CD14-positive monocyte (primary cell): Measurements from ENCODE around the gene PAGE2. TPM values are rescaled to one million over a fixed set of nuclear protein-coding genes. Genes with fewer than 3 reads are reported as not detected.

ENCODE experiments used
- DNase-seq, 3 donors: peaks; one replicate each; pipeline ENCODE4 v3.0.0-alpha.2; 2011 to 2022
- H2AFZ ChIP-seq: 2 replicates; pipeline ENCODE4 v1.6.0; 2012; ENCODE audit warnings: mild to moderate bottlenecking, low read depth, low read length, inconsistent platforms; ENCODE audit not compliant: insufficient read depth, poor library complexity, severe bottlenecking
- H3K27ac ChIP-seq, 2 donors: 1 replicate in 1 of 2; 2 replicates in 1 of 2; pipeline ENCODE4 v1.5.1; 2012 to 2013; ENCODE audit warnings: low read length in 2 of 2, control low read depth in 1 of 2, inconsistent platforms in 1 of 2, low read depth in 1 of 2, mild to moderate bottlenecking in 1 of 2
- H3K27me3 ChIP-seq, 2 donors: one replicate each; pipeline versions ENCODE4 v1.6.0 to v1.6.1; 2011 to 2013; ENCODE audit warnings: low read length in 2 of 2; ENCODE audit not compliant: control insufficient read depth in 2 of 2, insufficient read depth in 2 of 2
- H3K36me3 ChIP-seq, 2 donors: replicated peaks in 1 of 2; 1 replicate in 1 of 2; 2 replicates in 1 of 2; pipeline versions ENCODE4 v1.5.1 to v1.6.1; 2012 to 2013; ENCODE audit warnings: low read length in 2 of 2, control low read depth in 1 of 2, inconsistent platforms in 1 of 2, mild to moderate bottlenecking in 1 of 2; ENCODE audit not compliant: insufficient read depth in 2 of 2, control insufficient read depth in 1 of 2
- H3K4me1 ChIP-seq, 2 donors: 1 replicate in 1 of 2; 2 replicates in 1 of 2; pipeline versions ENCODE4 v1.5.1 to v1.6.1; 2012 to 2013; ENCODE audit warnings: low read length in 2 of 2, control low read depth in 1 of 2, inconsistent platforms in 1 of 2, mild to moderate bottlenecking in 1 of 2, moderate library complexity in 1 of 2; ENCODE audit not compliant: insufficient read depth in 2 of 2, control insufficient read depth in 1 of 2
- H3K4me2 ChIP-seq: replicated peaks from 2 replicates; pipeline ENCODE3; 2012; ENCODE audit warnings: low read length, moderate library complexity, mild to moderate bottlenecking; ENCODE audit not compliant: poor library complexity, severe bottlenecking; ENCODE audit errors: extremely low read depth
- H3K4me3 ChIP-seq, 3 experiments: fragments of 200-600 bp in 1 of 3; sonication (generic) in 1 of 3; replicated peaks in 1 of 3; 1 replicate in 2 of 3; 2 replicates in 1 of 3; pipeline ENCODE4 v1.5.1; 2011 to 2013; ENCODE audit warnings: low read length in 3 of 3, mild to moderate bottlenecking in 3 of 3, control low read depth in 2 of 3, low read depth in 2 of 3, inconsistent platforms in 1 of 3, moderate library complexity in 1 of 3
- H3K79me2 ChIP-seq: 2 replicates; pipeline ENCODE4 v1.6.0; 2012; ENCODE audit warnings: mild to moderate bottlenecking, control low read depth, inconsistent platforms, low read length, moderate library complexity; ENCODE audit not compliant: insufficient read depth
- H3K9ac ChIP-seq: 2 replicates; pipeline ENCODE4 v1.6.0; 2017; ENCODE audit warnings: low read length, mild to moderate bottlenecking; ENCODE audit not compliant: insufficient read depth, poor library complexity, severe bottlenecking
- H3K9me3 ChIP-seq, 2 donors: replicated peaks in 1 of 2; 1 replicate in 1 of 2; 2 replicates in 1 of 2; pipeline versions ENCODE4 v1.5.1 to v1.6.1; 2012 to 2013; ENCODE audit warnings: low read length in 2 of 2, control low read depth in 1 of 2; ENCODE audit not compliant: control insufficient read depth in 1 of 2, insufficient read depth in 1 of 2
- H4K20me1 ChIP-seq: 2 replicates; pipeline ENCODE4 v1.6.0; 2012; ENCODE audit warnings: mild to moderate bottlenecking, low read length, control low read depth, moderate library complexity; ENCODE audit not compliant: insufficient read depth
- H3K27ac Mint-ChIP-seq, 7 donors: one replicate each; pipeline ENCODE4 v1.8.0; 2020; ENCODE audit warnings: mild to moderate bottlenecking in 7 of 7, mixed read lengths in 7 of 7, moderate library complexity in 6 of 7, inconsistent platforms in 2 of 7
- H3K27me3 Mint-ChIP-seq, 3 donors: one replicate each; pipeline ENCODE4 v1.8.0; 2021 to 2022; ENCODE audit warnings: low read depth in 3 of 3, mild to moderate bottlenecking in 3 of 3, mixed read lengths in 3 of 3, moderate library complexity in 3 of 3, inconsistent platforms in 1 of 3
- H3K36me3 Mint-ChIP-seq, 2 donors: one replicate each; pipeline ENCODE4 v1.8.0; 2020; ENCODE audit warnings: mixed read lengths in 2 of 2, inconsistent platforms in 1 of 2, mild to moderate bottlenecking in 1 of 2
- H3K4me1 Mint-ChIP-seq: one replicate; pipeline ENCODE4 v1.8.0; 2020; ENCODE audit warnings: mild to moderate bottlenecking, mixed read lengths
- H3K4me3 Mint-ChIP-seq, 2 donors: one replicate each; pipeline ENCODE4 v1.8.0; 2020; ENCODE audit warnings: mild to moderate bottlenecking in 2 of 2, mixed read lengths in 2 of 2, moderate library complexity in 1 of 2
- H3K9me3 Mint-ChIP-seq, 7 donors: one replicate each; pipeline ENCODE4 v1.8.0; 2020 to 2022; ENCODE audit warnings: mixed read lengths in 7 of 7, mild to moderate bottlenecking in 6 of 7, moderate library complexity in 6 of 7, inconsistent platforms in 2 of 7
- CTCF ChIP-seq: fragments of 200-600 bp; IDR thresholded peaks from one replicate; pipeline ENCODE4 v1.8.0; 2022; ENCODE audit warnings: antibody characterized with exemption, mild to moderate bottlenecking
- WGBS: methylation state at CpG from one replicate; pipeline ENCODE4 v1.1.5; 2013; ENCODE audit warnings: missing lambda C conversion rate; ENCODE audit not compliant: insufficient coverage; 5-methylcytosine and 5-hydroxymethylcytosine counted together
- intact Hi-C, 2 donors: fragments of 100-400 bp; cut with micrococcal nuclease; formaldehyde crosslinking; loops; one replicate each; pipeline versions ENCODE4 v1.15.0 to v1.15.1; 2023
- polyA plus RNA-seq, 3 donors: library from polyadenylated mRNA; depleted of rRNA in 1 of 3; unstranded in 2 of 3; stranded (reverse) in 1 of 3; fragments of 300-500 nt in 2 of 3; fragments of >200 nt in 1 of 3; fragmentation: Illumina TruSeq in 2 of 3; gene quantifications; 1 replicate in 2 of 3; 2 replicates in 1 of 3; pipeline ENCODE4 v1.2.3, GENCODE V29; 2012 to 2021

Gene PAGE2
- polyA plus RNA-seq, 3 donors, result not detected

- Histone ChIP-seq H3K4me2 (no peak overlapping the region), H3K79me2 (no peaks in the 10 kb centered on the region), H4K20me1 (no peaks in the 10 kb centered on the region), H3K4me3 (no peak overlapping the region), H3K36me3 (no peaks in the 10 kb centered on the region), H3K9me3 (no peaks in the 10 kb centered on the region), H3K9ac (no peak overlapping the region), H3K27me3 (no peaks in the 10 kb centered on the region), H3K27ac (no peak overlapping the region), H2AFZ (no peak overlapping the region), H3K4me1 (no peaks in the 10 kb centered on the region)
- Mint-ChIP-seq H3K4me1 (no peaks in the 10 kb centered on the region), H3K9me3 (no peaks in the 10 kb centered on the region), H3K27ac (no peak overlapping the region), H3K36me3 (no peaks in the 10 kb centered on the region), H3K27me3 (peaks cover 2 to 6% (median 6%) of the 10 kb centered on the region in 3 donors), H3K4me3 (no peak overlapping the region)
- no peak for DNase-seq
- no CpG with 5 or more reads among the region's 3 CpGs for WGBS
- TF ChIP-seq CTCF, result no peak
- intact Hi-C loops, result no loop called here
Measured at GRCh38 chrX:55118574-55118973, 29.8 kb downstream of the PAGE2 start.

- Histone ChIP-seq H2AFZ (no peak overlapping the region), H3K9ac (no peak overlapping the region), H3K27me3 (no peaks in the 10 kb centered on the region), H3K9me3 (no peaks in the 10 kb centered on the region), H3K4me2 (no peak overlapping the region), H3K79me2 (no peaks in the 10 kb centered on the region), H3K4me1 (no peaks in the 10 kb centered on the region), H3K4me3 (no peak overlapping the region), H3K27ac (no peak overlapping the region), H4K20me1 (no peaks in the 10 kb centered on the region), H3K36me3 (no peaks in the 10 kb centered on the region)
- intact Hi-C loops, result no loop called here
- TF ChIP-seq CTCF, result no peak
- H3K36me3 Mint-ChIP-seq, result no peaks in the 10 kb centered on the region
- DNase-seq, result no peak
- no peak overlapping the region for H3K4me3 Mint-ChIP-seq
- no peak overlapping the region for H3K27ac Mint-ChIP-seq
- H3K4me1 Mint-ChIP-seq, result no peaks in the 10 kb centered on the region
- H3K9me3 Mint-ChIP-seq, result peaks cover 0 to 3% (median 0%) of the 10 kb centered on the region in 7 donors
- peaks cover 2 to 7% (median 6%) of the 10 kb centered on the region in 3 donors for H3K27me3 Mint-ChIP-seq
Measured at GRCh38 chrX:55119271-55119670, 30.5 kb downstream of the PAGE2 start.
